ENCODE results near the gene CLCN2.

Gene CLCN2

GRCh38 chr3:184351511-184352148, 9.8 kb downstream of the CLCN2 start:
- no peak for TF ChIP-seq GABPA (IDR thresholded peaks at IDR 0.05; ENCODE audit: low read depth)
- TF ChIP-seq REST (IDR thresholded peaks at IDR 0.05; ENCODE audit: insufficient replicate concordance, low read depth): no peak
- no peak for TF ChIP-seq CTCF (IDR thresholded peaks at IDR 0.05; ENCODE audit: insufficient read depth, low read length)
- TF ChIP-seq POLR2AphosphoS5 (IDR thresholded peaks at IDR 0.05; ENCODE audit: low read depth): no peak
- TF ChIP-seq SPI1 (IDR thresholded peaks at IDR 0.05; ENCODE audit: borderline replicate concordance, low read depth): no peak
- Histone ChIP-seq H3K4me3 (replicated peaks; ENCODE audit: insufficient read depth, low read length) (no peak overlapping the region), H3K27ac (replicated peaks) (no peak overlapping the region), H3K27me3 (ENCODE audit: insufficient read depth, poor library complexity, severe bottlenecking) (no peaks in the 10 kb centered on the region)
- DNase-seq (ENCODE audit: low read depth in 1 of 2, low spot score in 1 of 2): no peak

DNA sequence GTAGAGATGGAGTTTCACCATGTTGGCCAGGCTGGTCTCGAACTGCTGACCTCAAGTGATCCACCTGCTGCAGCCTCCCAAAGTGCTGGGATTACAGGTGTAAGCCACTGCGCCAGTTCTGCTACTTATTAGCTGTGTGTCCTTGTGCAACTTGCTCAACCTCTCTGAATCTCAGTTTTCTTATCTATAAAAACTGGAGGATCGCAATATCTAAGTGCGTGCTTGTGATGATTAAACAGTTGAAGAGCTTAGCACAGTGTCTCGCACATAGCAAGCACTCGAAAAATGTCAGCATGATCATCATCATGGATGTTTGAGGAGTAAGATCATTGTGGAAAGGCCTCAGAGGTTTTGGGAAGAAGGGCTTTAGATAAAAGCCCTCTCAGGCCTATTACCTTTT, 10.8 kb downstream of the CLCN2 start:
- Histone ChIP-seq H3K27ac (replicated peaks) (no peak overlapping the region), H3K27me3 (ENCODE audit: insufficient read depth, poor library complexity, severe bottlenecking) (no peaks in the 10 kb centered on the region), H3K4me3 (replicated peaks; ENCODE audit: insufficient read depth, low read length) (no peak overlapping the region)
- no peak for TF ChIP-seq SPI1 (IDR thresholded peaks at IDR 0.05; ENCODE audit: borderline replicate concordance, low read depth)
- no peak for TF ChIP-seq CTCF (IDR thresholded peaks at IDR 0.05; ENCODE audit: insufficient read depth, low read length)
- no peak for TF ChIP-seq POLR2AphosphoS5 (IDR thresholded peaks at IDR 0.05; ENCODE audit: low read depth)
- no peak for TF ChIP-seq GABPA (IDR thresholded peaks at IDR 0.05; ENCODE audit: low read depth)
- no peak for TF ChIP-seq REST (IDR thresholded peaks at IDR 0.05; ENCODE audit: insufficient replicate concordance, low read depth)
- DNase-seq (ENCODE audit: low read depth in 1 of 2, low spot score in 1 of 2): no peak

GRCh38 chr3:184349563-184350470, 11.6 kb downstream of the CLCN2 start:
- no peak overlapping the region for H3K27ac ChIP-seq (replicated peaks)
- H3K27me3 ChIP-seq (ENCODE audit: insufficient read depth, poor library complexity, severe bottlenecking): no peaks in the 10 kb centered on the region
- DNase-seq (ENCODE audit: low read depth in 1 of 2, low spot score in 1 of 2): no peak
- TF ChIP-seq CTCF (IDR thresholded peaks at IDR 0.05; ENCODE audit: insufficient read depth, low read length) (no peak), REST (IDR thresholded peaks at IDR 0.05; ENCODE audit: insufficient replicate concordance, low read depth) (no peak), GABPA (IDR thresholded peaks at IDR 0.05; ENCODE audit: low read depth) (no peak), SPI1 (IDR thresholded peaks at IDR 0.05; ENCODE audit: borderline replicate concordance, low read depth) (no peak), POLR2AphosphoS5 (IDR thresholded peaks at IDR 0.05; ENCODE audit: low read depth) (no peak)
- H3K4me3 ChIP-seq (replicated peaks; ENCODE audit: insufficient read depth, low read length): no peak overlapping the region
